Sigmoid colon (tissue), 7 donors: ENCODE results near the gene FBXO15. TPM values are rescaled to one million over a fixed set of nuclear protein-coding genes. Genes with fewer than 3 reads are reported as not detected.

ENCODE experiments used
- DNase-seq: peaks from one replicate; pipeline ENCODE4 v3.0.0-alpha.2; 2019
- H3K27ac ChIP-seq, 4 donors: fragments of 200-600 bp; sonication (generic); one replicate each; pipeline ENCODE4 v1.5.1; 2016 to 2019; ENCODE audit warnings: mild to moderate bottlenecking in 1 of 4
- H3K27me3 ChIP-seq, 3 donors: fragments of 200-600 bp; sonication (generic); one replicate each; pipeline ENCODE4 v1.5.1; 2019; ENCODE audit warnings: mild to moderate bottlenecking in 1 of 3
- H3K36me3 ChIP-seq, 4 donors: fragments of 200-600 bp; sonication (generic); one replicate each; pipeline ENCODE4 v1.5.1; 2016 to 2019
- H3K4me1 ChIP-seq, 4 donors: fragments of 200-600 bp; sonication (generic); one replicate each; pipeline ENCODE4 v1.5.1; 2017 to 2019
- H3K4me3 ChIP-seq, 4 donors: fragments of 200-600 bp; sonication (generic); one replicate each; pipeline ENCODE4 v1.5.1; 2017 to 2019; ENCODE audit warnings: mild to moderate bottlenecking in 2 of 4, moderate library complexity in 1 of 4
- H3K9me3 ChIP-seq, 4 donors: fragments of 200-600 bp in 3 of 4; sonication (generic) in 3 of 4; one replicate each; pipeline versions ENCODE4 v1.5.1 to v1.6.1; 2013 to 2019
- CTCF ChIP-seq, 4 experiments: fragments of 450-650 bp in 3 of 4; fragments of 200-600 bp in 1 of 4; IDR thresholded peaks; one replicate each; pipeline ENCODE4 v1.5.1; 2016 to 2019; ENCODE audit warnings: antibody characterized with exemption in 4 of 4, mild to moderate bottlenecking in 3 of 4, moderate library complexity in 2 of 4
- EP300 ChIP-seq, 4 donors: sonication (generic); formaldehyde crosslinking; IDR thresholded peaks; one replicate each; pipeline ENCODE4 v1.6.1; 2017; ENCODE audit warnings: antibody characterized with exemption in 4 of 4
- POLR2A ChIP-seq, 2 donors: fragments of 450-650 bp; IDR thresholded peaks; one replicate each; pipeline ENCODE4 v1.6.1; 2016; ENCODE audit warnings: antibody characterized with exemption in 2 of 2, mild to moderate bottlenecking in 2 of 2, moderate library complexity in 2 of 2
- POLR2AphosphoS5 ChIP-seq, 4 donors: sonication (generic); formaldehyde crosslinking; IDR thresholded peaks; one replicate each; pipeline ENCODE4 v1.6.1; 2017; ENCODE audit warnings: antibody characterized with exemption in 4 of 4
- WGBS, 2 donors: extraction: QIAGEN DNeasy Blood & Tissue Kit; methylation state at CpG; one replicate each; pipeline ENCODE4 v1.1.7; 2013; 5-methylcytosine and 5-hydroxymethylcytosine counted together
- intact Hi-C: fragments of 100-400 bp; cut with DNase I; formaldehyde crosslinking; loops from one replicate; pipeline ENCODE4 v1.15.1; 2023
- polyA plus RNA-seq, 3 donors: library from polyadenylated mRNA; stranded (reverse); fragments of 200-250 nt; gene quantifications; one replicate each; pipeline ENCODE4 v1.2.3, GENCODE V29; 2013
- total RNA-seq, 4 donors: library from RNA; depleted of rRNA; stranded (reverse); fragments of >200 nt; gene quantifications; one replicate each; pipeline ENCODE4 v1.1.0, GENCODE V29; 2016
- donor health status: healthy with polysubstance abuse.
- donor health status: Bipolar disorder and iron deficiency.
- donor health status: healthy.

FBXO15 gene
- total and polyA plus RNA-seq, 7 donors: 0.36 to 2.2 (median 0.87) TPM; not detected in 4

DNA sequence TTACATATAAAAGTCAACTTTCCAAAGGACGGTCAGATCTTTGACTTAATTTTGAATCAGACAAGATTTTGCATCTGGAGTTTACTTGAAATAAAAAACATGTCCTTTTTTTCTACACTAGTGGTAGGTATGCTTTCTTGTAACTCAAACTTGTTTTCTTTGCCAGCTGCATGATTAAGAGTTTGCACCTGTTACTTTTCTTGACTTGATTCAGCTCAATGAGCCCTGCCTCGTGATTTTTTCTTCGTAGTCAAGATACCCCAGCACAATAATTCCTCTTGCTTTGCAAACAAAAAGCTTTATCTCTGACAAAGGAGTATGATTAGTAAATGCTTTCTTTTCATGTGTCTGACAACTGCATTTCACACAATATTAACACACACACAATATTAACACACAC, 82.3 kb downstream of the FBXO15 start:
- TF ChIP-seq EP300 (IDR thresholded peaks at IDR 0.05) (no peak), POLR2A (IDR thresholded peaks at IDR 0.05) (no peak), POLR2AphosphoS5 (IDR thresholded peaks at IDR 0.05) (no peak), CTCF (IDR thresholded peaks at IDR 0.05) (no peak)
- WGBS, 2 donors: 56 to 62% methylated on average over 3 of the region's 3 CpGs
- Histone ChIP-seq H3K4me3 (no peak overlapping the region), H3K27ac (no peak overlapping the region), H3K27me3 (no peaks in the 10 kb centered on the region), H3K36me3 (no peaks in the 10 kb centered on the region), H3K9me3 (no peaks in the 10 kb centered on the region), H3K4me1 (no peaks in the 10 kb centered on the region)
- no peak for DNase-seq
- intact Hi-C loops: no loop called here

DNA sequence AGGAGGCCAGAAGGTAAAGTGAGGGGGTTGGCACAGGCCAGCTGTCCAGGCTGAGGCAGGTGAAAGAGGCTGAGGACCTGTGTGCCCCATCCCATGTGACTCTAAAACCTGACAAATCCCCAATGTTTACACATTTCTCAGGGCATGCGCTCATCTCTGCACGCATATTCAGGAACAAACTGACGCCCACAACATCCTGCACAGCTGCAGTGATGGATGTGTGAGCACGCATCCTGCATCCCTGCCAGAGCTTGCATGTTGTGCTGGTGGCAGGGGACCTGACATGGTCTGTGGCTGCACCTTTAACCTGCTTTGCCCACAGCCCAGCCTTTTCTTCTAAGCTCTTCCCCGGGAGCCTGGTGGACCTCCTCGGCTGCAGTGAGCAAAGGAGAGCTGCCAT, 83.1 kb downstream of the FBXO15 start:
- Histone ChIP-seq H3K27me3 (no peaks in the 10 kb centered on the region), H3K9me3 (no peaks in the 10 kb centered on the region), H3K4me3 (no peak overlapping the region), H3K27ac (no peak overlapping the region), H3K4me1 (no peaks in the 10 kb centered on the region), H3K36me3 (no peaks in the 10 kb centered on the region)
- intact Hi-C loops: no loop called here
- 44 to 61% methylated on average over 6 of the region's 6 CpGs for WGBS, 2 donors
- TF ChIP-seq EP300 (IDR thresholded peaks at IDR 0.05) (no peak), CTCF (IDR thresholded peaks at IDR 0.05) (no peak), POLR2A (IDR thresholded peaks at IDR 0.05) (no peak), POLR2AphosphoS5 (IDR thresholded peaks at IDR 0.05) (no peak)
- DNase-seq: no peak

- Histone ChIP-seq H3K4me3 (no peak overlapping the region), H3K36me3 (no peaks in the 10 kb centered on the region), H3K9me3 (no peaks in the 10 kb centered on the region), H3K27ac (no peak overlapping the region), H3K4me1 (no peaks in the 10 kb centered on the region), H3K27me3 (no peaks in the 10 kb centered on the region)
- intact Hi-C loops: no loop called here
- TF ChIP-seq CTCF (IDR thresholded peaks at IDR 0.05) (no peak), EP300 (IDR thresholded peaks at IDR 0.05) (no peak), POLR2A (IDR thresholded peaks at IDR 0.05) (no peak), POLR2AphosphoS5 (IDR thresholded peaks at IDR 0.05) (no peak)
- 55 to 58% methylated on average over 5 of the region's 5 CpGs for WGBS, 2 donors
- no peak for DNase-seq
Measured at GRCh38 chr18:74063557-74063956, 84.1 kb downstream of the FBXO15 start.

GRCh38 chr18:74063023-74063422, 84.6 kb downstream of the FBXO15 start:
- WGBS, 2 donors: 62 to 80% methylated on average over 3 of the region's 3 CpGs
- no peak for DNase-seq
- Histone ChIP-seq H3K27me3 (no peaks in the 10 kb centered on the region), H3K9me3 (no peaks in the 10 kb centered on the region), H3K4me1 (no peaks in the 10 kb centered on the region), H3K27ac (no peak overlapping the region), H3K36me3 (no peaks in the 10 kb centered on the region), H3K4me3 (no peak overlapping the region)
- TF ChIP-seq POLR2A (IDR thresholded peaks at IDR 0.05) (no peak), POLR2AphosphoS5 (IDR thresholded peaks at IDR 0.05) (no peak), CTCF (IDR thresholded peaks at IDR 0.05) (no peak), EP300 (IDR thresholded peaks at IDR 0.05) (no peak)
- intact Hi-C loops: no loop called here

GRCh38 chr18:74062037-74062436, 85.6 kb downstream of the FBXO15 start:
- Histone ChIP-seq H3K9me3 (no peaks in the 10 kb centered on the region), H3K27ac (no peak overlapping the region), H3K4me1 (no peaks in the 10 kb centered on the region), H3K4me3 (no peak overlapping the region), H3K36me3 (no peaks in the 10 kb centered on the region), H3K27me3 (no peaks in the 10 kb centered on the region)
- intact Hi-C loops: no loop called here
- DNase-seq: no peak
- TF ChIP-seq POLR2A (IDR thresholded peaks at IDR 0.05) (no peak), EP300 (IDR thresholded peaks at IDR 0.05) (no peak), POLR2AphosphoS5 (IDR thresholded peaks at IDR 0.05) (no peak)
- 18 to 54% methylated on average over 3 of the region's 3 CpGs for WGBS, 2 donors
